Measurements from ENCODE around the gene PSME3IP1.

DNA sequence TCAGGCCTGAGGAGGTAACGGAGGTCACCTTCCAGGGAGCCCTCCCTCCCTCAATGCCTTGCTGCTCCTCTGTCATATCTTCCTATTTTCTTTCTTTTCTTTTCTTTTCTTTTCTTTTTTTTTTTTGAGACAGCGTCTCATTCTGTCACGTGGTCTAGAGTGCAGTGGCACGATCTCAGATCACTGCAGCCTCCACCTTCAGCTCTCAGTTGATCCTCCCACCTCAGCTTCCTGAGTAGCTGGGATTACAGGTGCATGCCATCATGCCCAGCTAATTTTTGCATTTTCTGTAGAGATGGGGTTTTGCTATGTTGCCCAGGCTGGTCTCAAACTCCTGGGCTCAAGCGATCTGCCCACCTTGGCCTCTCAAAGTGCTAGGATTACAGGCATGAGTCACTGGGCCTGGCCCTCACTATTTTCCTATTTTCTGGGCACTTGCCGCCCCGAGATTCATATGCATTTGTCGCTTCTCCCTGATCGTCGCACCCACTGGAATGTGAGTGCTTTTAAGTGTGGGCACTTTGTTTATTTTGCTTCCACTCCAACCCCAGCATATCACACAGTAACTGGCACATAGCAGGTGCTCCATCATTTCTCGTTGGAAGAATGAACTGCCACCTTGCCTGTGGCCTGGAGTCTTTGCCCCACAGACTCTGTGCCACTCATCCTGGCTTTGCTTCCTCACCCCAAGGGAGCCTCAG, 61.7 kb downstream of the PSME3IP1 start:
- TF ChIP-seq, protein P1, sequence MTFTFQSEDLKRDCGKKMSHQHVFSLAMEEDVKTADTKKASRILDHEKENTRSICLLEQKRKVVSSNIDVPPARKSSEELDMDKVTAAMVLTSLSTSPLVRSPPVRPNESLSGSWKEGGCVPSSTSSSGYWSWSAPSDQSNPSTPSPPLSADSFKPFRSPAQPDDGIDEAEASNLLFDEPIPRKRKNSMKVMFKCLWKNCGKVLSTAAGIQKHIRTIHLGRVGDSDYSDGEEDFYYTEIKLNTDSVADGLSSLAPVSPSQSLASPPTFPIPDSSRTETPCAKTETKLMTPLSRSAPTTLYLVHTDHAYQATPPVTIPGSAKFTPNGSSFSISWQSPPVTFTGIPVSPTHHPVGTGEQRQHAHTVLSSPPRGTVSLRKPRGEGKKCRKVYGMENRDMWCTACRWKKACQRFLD (tag by site-specific recombination; IDR thresholded peaks at IDR 0.05) = no peak
- TF ChIP-seq ZBTB7A (tag by site-specific recombination; IDR thresholded peaks at IDR 0.05; ENCODE audit: low read depth) = no peak
- no peak for TF ChIP-seq ZNF16 (tag by site-specific recombination; IDR thresholded peaks at IDR 0.05; ENCODE audit: low read depth)
- no peak for TF ChIP-seq ZNF501 (tag by site-specific recombination; IDR thresholded peaks at IDR 0.05)
- TF ChIP-seq, protein P2, sequence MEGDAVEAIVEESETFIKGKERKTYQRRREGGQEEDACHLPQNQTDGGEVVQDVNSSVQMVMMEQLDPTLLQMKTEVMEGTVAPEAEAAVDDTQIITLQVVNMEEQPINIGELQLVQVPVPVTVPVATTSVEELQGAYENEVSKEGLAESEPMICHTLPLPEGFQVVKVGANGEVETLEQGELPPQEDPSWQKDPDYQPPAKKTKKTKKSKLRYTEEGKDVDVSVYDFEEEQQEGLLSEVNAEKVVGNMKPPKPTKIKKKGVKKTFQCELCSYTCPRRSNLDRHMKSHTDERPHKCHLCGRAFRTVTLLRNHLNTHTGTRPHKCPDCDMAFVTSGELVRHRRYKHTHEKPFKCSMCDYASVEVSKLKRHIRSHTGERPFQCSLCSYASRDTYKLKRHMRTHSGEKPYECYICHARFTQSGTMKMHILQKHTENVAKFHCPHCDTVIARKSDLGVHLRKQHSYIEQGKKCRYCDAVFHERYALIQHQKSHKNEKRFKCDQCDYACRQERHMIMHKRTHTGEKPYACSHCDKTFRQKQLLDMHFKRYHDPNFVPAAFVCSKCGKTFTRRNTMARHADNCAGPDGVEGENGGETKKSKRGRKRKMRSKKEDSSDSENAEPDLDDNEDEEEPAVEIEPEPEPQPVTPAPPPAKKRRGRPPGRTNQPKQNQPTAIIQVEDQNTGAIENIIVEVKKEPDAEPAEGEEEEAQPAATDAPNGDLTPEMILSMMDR (tag by site-specific recombination; IDR thresholded peaks at IDR 0.05) = no peak
- TF ChIP-seq ZNF404 (tag by site-specific recombination; IDR thresholded peaks at IDR 0.05) = no peak
- TF ChIP-seq, protein P3, sequence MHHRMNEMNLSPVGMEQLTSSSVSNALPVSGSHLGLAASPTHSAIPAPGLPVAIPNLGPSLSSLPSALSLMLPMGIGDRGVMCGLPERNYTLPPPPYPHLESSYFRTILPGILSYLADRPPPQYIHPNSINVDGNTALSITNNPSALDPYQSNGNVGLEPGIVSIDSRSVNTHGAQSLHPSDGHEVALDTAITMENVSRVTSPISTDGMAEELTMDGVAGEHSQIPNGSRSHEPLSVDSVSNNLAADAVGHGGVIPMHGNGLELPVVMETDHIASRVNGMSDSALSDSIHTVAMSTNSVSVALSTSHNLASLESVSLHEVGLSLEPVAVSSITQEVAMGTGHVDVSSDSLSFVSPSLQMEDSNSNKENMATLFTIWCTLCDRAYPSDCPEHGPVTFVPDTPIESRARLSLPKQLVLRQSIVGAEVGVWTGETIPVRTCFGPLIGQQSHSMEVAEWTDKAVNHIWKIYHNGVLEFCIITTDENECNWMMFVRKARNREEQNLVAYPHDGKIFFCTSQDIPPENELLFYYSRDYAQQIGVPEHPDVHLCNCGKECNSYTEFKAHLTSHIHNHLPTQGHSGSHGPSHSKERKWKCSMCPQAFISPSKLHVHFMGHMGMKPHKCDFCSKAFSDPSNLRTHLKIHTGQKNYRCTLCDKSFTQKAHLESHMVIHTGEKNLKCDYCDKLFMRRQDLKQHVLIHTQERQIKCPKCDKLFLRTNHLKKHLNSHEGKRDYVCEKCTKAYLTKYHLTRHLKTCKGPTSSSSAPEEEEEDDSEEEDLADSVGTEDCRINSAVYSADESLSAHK (tag by site-specific recombination; IDR thresholded peaks at IDR 0.05) = no peak
- no peak for TF ChIP-seq SETDB1 (IDR thresholded peaks at IDR 0.05; ENCODE audit: insufficient read length, low read length)
- no peak for TF ChIP-seq KLF16 (tag by site-specific recombination; IDR thresholded peaks at IDR 0.05)
- no peak for TF ChIP-seq SP7 (tag by site-specific recombination; IDR thresholded peaks at IDR 0.05)
- TF ChIP-seq TCF7L2 (IDR thresholded peaks at IDR 0.05; ENCODE audit: borderline replicate concordance, low read depth, low read length) = no peak
- TF ChIP-seq, protein P4, sequence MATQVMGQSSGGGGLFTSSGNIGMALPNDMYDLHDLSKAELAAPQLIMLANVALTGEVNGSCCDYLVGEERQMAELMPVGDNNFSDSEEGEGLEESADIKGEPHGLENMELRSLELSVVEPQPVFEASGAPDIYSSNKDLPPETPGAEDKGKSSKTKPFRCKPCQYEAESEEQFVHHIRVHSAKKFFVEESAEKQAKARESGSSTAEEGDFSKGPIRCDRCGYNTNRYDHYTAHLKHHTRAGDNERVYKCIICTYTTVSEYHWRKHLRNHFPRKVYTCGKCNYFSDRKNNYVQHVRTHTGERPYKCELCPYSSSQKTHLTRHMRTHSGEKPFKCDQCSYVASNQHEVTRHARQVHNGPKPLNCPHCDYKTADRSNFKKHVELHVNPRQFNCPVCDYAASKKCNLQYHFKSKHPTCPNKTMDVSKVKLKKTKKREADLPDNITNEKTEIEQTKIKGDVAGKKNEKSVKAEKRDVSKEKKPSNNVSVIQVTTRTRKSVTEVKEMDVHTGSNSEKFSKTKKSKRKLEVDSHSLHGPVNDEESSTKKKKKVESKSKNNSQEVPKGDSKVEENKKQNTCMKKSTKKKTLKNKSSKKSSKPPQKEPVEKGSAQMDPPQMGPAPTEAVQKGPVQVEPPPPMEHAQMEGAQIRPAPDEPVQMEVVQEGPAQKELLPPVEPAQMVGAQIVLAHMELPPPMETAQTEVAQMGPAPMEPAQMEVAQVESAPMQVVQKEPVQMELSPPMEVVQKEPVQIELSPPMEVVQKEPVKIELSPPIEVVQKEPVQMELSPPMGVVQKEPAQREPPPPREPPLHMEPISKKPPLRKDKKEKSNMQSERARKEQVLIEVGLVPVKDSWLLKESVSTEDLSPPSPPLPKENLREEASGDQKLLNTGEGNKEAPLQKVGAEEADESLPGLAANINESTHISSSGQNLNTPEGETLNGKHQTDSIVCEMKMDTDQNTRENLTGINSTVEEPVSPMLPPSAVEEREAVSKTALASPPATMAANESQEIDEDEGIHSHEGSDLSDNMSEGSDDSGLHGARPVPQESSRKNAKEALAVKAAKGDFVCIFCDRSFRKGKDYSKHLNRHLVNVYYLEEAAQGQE (tag by site-specific recombination; IDR thresholded peaks at IDR 0.05) = no peak
- TF ChIP-seq, protein P5, sequence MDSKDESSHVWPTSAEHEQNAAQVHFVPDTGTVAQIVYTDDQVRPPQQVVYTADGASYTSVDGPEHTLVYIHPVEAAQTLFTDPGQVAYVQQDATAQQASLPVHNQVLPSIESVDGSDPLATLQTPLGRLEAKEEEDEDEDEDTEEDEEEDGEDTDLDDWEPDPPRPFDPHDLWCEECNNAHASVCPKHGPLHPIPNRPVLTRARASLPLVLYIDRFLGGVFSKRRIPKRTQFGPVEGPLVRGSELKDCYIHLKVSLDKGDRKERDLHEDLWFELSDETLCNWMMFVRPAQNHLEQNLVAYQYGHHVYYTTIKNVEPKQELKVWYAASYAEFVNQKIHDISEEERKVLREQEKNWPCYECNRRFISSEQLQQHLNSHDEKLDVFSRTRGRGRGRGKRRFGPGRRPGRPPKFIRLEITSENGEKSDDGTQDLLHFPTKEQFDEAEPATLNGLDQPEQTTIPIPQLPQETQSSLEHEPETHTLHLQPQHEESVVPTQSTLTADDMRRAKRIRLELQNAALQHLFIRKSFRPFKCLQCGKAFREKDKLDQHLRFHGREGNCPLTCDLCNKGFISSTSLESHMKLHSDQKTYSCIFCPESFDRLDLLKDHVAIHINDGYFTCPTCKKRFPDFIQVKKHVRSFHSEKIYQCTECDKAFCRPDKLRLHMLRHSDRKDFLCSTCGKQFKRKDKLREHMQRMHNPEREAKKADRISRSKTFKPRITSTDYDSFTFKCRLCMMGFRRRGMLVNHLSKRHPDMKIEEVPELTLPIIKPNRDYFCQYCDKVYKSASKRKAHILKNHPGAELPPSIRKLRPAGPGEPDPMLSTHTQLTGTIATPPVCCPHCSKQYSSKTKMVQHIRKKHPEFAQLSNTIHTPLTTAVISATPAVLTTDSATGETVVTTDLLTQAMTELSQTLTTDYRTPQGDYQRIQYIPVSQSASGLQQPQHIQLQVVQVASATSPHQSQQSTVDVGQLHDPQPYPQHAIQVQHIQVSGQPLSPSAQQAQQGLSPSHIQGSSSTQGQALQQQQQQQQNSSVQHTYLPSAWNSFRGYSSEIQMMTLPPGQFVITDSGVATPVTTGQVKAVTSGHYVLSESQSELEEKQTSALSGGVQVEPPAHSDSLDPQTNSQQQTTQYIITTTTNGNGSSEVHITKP (tag by site-specific recombination; IDR thresholded peaks at IDR 0.05) = no peak
- TF ChIP-seq ZNF155 (tag by site-specific recombination; IDR thresholded peaks at IDR 0.05) = no peak

All from HEK293 (cell line).